ENCODE measurements around the gene LPP.

Gene LPP

GRCh38 chr3:188446766-188447165 lies 292.8 kb downstream of the LPP start:
- Histone ChIP-seq H3K4me2 (ENCODE audit: insufficient read depth, low read length) (peak overlapping the region; percentile 38), H3K36me3 (ENCODE audit: insufficient read depth, low read length) (no peaks in the 10 kb centered on the region), H4K20me1 (ENCODE audit: insufficient read depth, low read length) (no peaks in the 10 kb centered on the region), H3K27me3 (ENCODE audit: insufficient read depth, low read length, poor library complexity) (no peaks in the 10 kb centered on the region), H3K9ac (ENCODE audit: low read depth, low read length) (peak overlapping the region; percentile 30; the same call in 1 of the 2 replicates), H2AFZ (ENCODE audit: low read depth, low read length) (0 out of 2 replicates have a peak overlapping the region, but pooled peaks have one; percentile 22), H3K9me3 (ENCODE audit: insufficient read depth, low read length, severe bottlenecking) (no peaks in the 10 kb centered on the region), H3K4me3 (ENCODE audit: low read depth in 1 of 2, low read length in 2 of 2) (no peak overlapping the region), H3K79me2 (ENCODE audit: insufficient read depth, low read length) (no peaks in the 10 kb centered on the region), H3K4me1 (ENCODE audit: insufficient read depth, low read length) (peaks cover 21% of the 10 kb centered on the region), H3K27ac (ENCODE audit: low read length) (peak overlapping the region; percentile 78)
- TF ChIP-seq CTCF (IDR thresholded peaks at IDR 0.05; ENCODE audit: borderline replicate concordance, extremely low read depth, low read length, poor library complexity, severe bottlenecking) (no peak), EZH2 (IDR thresholded peaks at IDR 0.05; ENCODE audit: borderline replicate concordance, low read depth, low read length, severe bottlenecking) (no peak)
- ATAC-seq (ENCODE audit: insufficient read depth, low read depth) (peak; percentile 97), DNase-seq (peak; percentile 69)

- Histone ChIP-seq H3K9ac (ENCODE audit: low read depth, low read length) (no peak overlapping the region), H4K20me1 (ENCODE audit: insufficient read depth, low read length) (no peaks in the 10 kb centered on the region), H3K9me3 (ENCODE audit: insufficient read depth, low read length, severe bottlenecking) (no peaks in the 10 kb centered on the region), H3K4me1 (ENCODE audit: insufficient read depth, low read length) (peaks cover 21% of the 10 kb centered on the region), H3K4me3 (ENCODE audit: low read depth in 1 of 2, low read length in 2 of 2) (no peak overlapping the region), H2AFZ (ENCODE audit: low read depth, low read length) (no peak overlapping the region), H3K27me3 (ENCODE audit: insufficient read depth, low read length, poor library complexity) (no peaks in the 10 kb centered on the region), H3K27ac (ENCODE audit: low read length) (no peak overlapping the region), H3K36me3 (ENCODE audit: insufficient read depth, low read length) (no peaks in the 10 kb centered on the region), H3K79me2 (ENCODE audit: insufficient read depth, low read length) (no peaks in the 10 kb centered on the region), H3K4me2 (ENCODE audit: insufficient read depth, low read length) (no peak overlapping the region)
- ATAC-seq (ENCODE audit: insufficient read depth, low read depth) (no peak), DNase-seq (no peak)
- TF ChIP-seq CTCF (IDR thresholded peaks at IDR 0.05; ENCODE audit: borderline replicate concordance, extremely low read depth, low read length, poor library complexity, severe bottlenecking) (no peak), EZH2 (IDR thresholded peaks at IDR 0.05; ENCODE audit: borderline replicate concordance, low read depth, low read length, severe bottlenecking) (no peak)
These were observed 294.9 kb downstream of the LPP start for GRCh38 chr3:188448813-188449212.

- TF ChIP-seq CTCF (IDR thresholded peaks at IDR 0.05; ENCODE audit: borderline replicate concordance, extremely low read depth, low read length, poor library complexity, severe bottlenecking) (no peak), EZH2 (IDR thresholded peaks at IDR 0.05; ENCODE audit: borderline replicate concordance, low read depth, low read length, severe bottlenecking) (no peak)
- H4K20me1 ChIP-seq (ENCODE audit: insufficient read depth, low read length) = no peaks in the 10 kb centered on the region
- H3K9ac ChIP-seq (ENCODE audit: low read depth, low read length) = no peak overlapping the region
- no peaks in the 10 kb centered on the region for H3K27me3 ChIP-seq (ENCODE audit: insufficient read depth, low read length, poor library complexity)
- H3K79me2 ChIP-seq (ENCODE audit: insufficient read depth, low read length) = no peaks in the 10 kb centered on the region
- H3K4me2 ChIP-seq (ENCODE audit: insufficient read depth, low read length) = no peak overlapping the region
- DNase-seq (no peak), ATAC-seq (ENCODE audit: insufficient read depth, low read depth) (no peak)
- H3K27ac ChIP-seq (ENCODE audit: low read length) = no peak overlapping the region
- no peaks in the 10 kb centered on the region for H3K9me3 ChIP-seq (ENCODE audit: insufficient read depth, low read length, severe bottlenecking)
- H3K4me1 ChIP-seq (ENCODE audit: insufficient read depth, low read length) = peaks cover 21% of the 10 kb centered on the region
- H2AFZ ChIP-seq (ENCODE audit: low read depth, low read length) = no peak overlapping the region
- H3K4me3 ChIP-seq (ENCODE audit: low read depth in 1 of 2, low read length in 2 of 2) = no peak overlapping the region
- no peaks in the 10 kb centered on the region for H3K36me3 ChIP-seq (ENCODE audit: insufficient read depth, low read length)
These were observed 295.5 kb downstream of the LPP start for GRCh38 chr3:188449421-188449820.

All from DND-41 (cell line).